Caco-2 (cell line): Measurements from ENCODE around the gene CAMSAP3. TPM values are rescaled to one million over a fixed set of nuclear protein-coding genes. Genes with fewer than 3 reads are reported as not detected.

Experiments used
- BruUV-seq: library from RNA; stranded (reverse); fragments of 400-500 nt; replicated peaks from 2 replicates; lab custom pipeline; 2021; lab: Mats Ljungman, UMichigan
- CTCF ChIA-PET: fragments of 300-600 bp; sonication (Branson Sonifier 250); formaldehyde crosslinking; loops from one replicate; lab custom pipeline; 2022; ENCODE audit warnings: antibody characterized with exemption; lab: Charles Lee
- POLR2A ChIA-PET: fragments of 300-600 bp; sonication (Branson Sonifier 250); formaldehyde crosslinking; loops from one replicate; lab custom pipeline; 2022; ENCODE audit warnings: antibody characterized with exemption; lab: Charles Lee
- DNase-seq, 2 experiments: peaks; one replicate each; pipeline versions ENCODE4 v3.0.0 to v3.0.0-alpha.2; 2020 to 2022
- H3K27me3 ChIP-seq: replicated peaks from 2 replicates; pipeline ENCODE4 v1.6.0; 2011; ENCODE audit warnings: low read length; ENCODE audit not compliant: control insufficient read depth, insufficient read depth
- H3K36me3 ChIP-seq: 2 replicates; pipeline ENCODE4 v1.5.1; 2011; ENCODE audit warnings: low read length; ENCODE audit not compliant: control insufficient read depth, insufficient read depth
- H3K4me1 ChIP-seq: fragments of 250-450 bp; sonication (Bioruptor Pico); 2 replicates; pipeline ENCODE4 v1.5.1; 2020; ENCODE audit warnings: mild to moderate bottlenecking
- H3K4me3 ChIP-seq: 2 replicates; pipeline ENCODE4 v1.5.1; 2011; ENCODE audit warnings: low read depth, mild to moderate bottlenecking, control low read depth, low read length
- H3K9me3 ChIP-seq: fragments of 250-450 bp; sonication (Bioruptor Pico); 2 replicates; pipeline ENCODE4 v1.5.1; 2020; ENCODE audit warnings: mild to moderate bottlenecking, moderate library complexity
- H3K27ac Mint-ChIP-seq: one replicate; pipeline ENCODE4 v1.8.0; 2022; ENCODE audit warnings: mixed read lengths; ENCODE audit not compliant: unreplicated experiment
- H3K27me3 Mint-ChIP-seq: one replicate; pipeline ENCODE4 v1.8.0; 2022; ENCODE audit warnings: mixed read lengths; ENCODE audit not compliant: insufficient read depth, unreplicated experiment
- H3K36me3 Mint-ChIP-seq: one replicate; pipeline ENCODE4 v1.8.0; 2022; ENCODE audit warnings: mild to moderate bottlenecking, mixed read lengths; ENCODE audit not compliant: insufficient read depth, unreplicated experiment
- H3K4me1 Mint-ChIP-seq: one replicate; pipeline ENCODE4 v1.8.0; 2022; ENCODE audit warnings: low read depth, mixed read lengths; ENCODE audit not compliant: unreplicated experiment
- H3K4me3 Mint-ChIP-seq: one replicate; pipeline ENCODE4 v1.8.0; 2022; ENCODE audit warnings: mild to moderate bottlenecking, moderate library complexity, mixed read lengths; ENCODE audit not compliant: unreplicated experiment
- H3K9me3 Mint-ChIP-seq: one replicate; pipeline ENCODE4 v1.8.0; 2022; ENCODE audit warnings: mixed read lengths; ENCODE audit not compliant: unreplicated experiment
- intact Hi-C: fragments of 100-400 bp; cut with micrococcal nuclease; formaldehyde crosslinking; loops from one replicate; pipeline ENCODE4 v1.10.0; 2022; ENCODE audit not compliant: unreplicated experiment
- total RNA-seq: library from RNA; stranded (reverse); gene quantifications from 2 replicates; pipeline ENCODE4 v1.2.3, GENCODE V29; 2022
- TF ChIP-seq, protein P1 (sequence below), 2 experiments: fragments of 200-600 bp in 1 of 2; IDR thresholded peaks; 1 replicate in 1 of 2; 2 replicates in 1 of 2; pipeline versions ENCODE4 v1.5.1 to v1.8.0; 2011 to 2022; ENCODE audit warnings: antibody characterized with exemption in 1 of 2, control low read depth in 1 of 2, inconsistent platforms in 1 of 2, low read depth in 1 of 2, low read length in 1 of 2, mild to moderate bottlenecking in 1 of 2, moderate library complexity in 1 of 2; ENCODE audit not compliant: insufficient read depth in 1 of 2, severe bottlenecking in 1 of 2, unreplicated experiment in 1 of 2

The CAMSAP3 gene
- total RNA-seq, 1 experiment from 2014 or later, result 60.5 TPM

DNA sequence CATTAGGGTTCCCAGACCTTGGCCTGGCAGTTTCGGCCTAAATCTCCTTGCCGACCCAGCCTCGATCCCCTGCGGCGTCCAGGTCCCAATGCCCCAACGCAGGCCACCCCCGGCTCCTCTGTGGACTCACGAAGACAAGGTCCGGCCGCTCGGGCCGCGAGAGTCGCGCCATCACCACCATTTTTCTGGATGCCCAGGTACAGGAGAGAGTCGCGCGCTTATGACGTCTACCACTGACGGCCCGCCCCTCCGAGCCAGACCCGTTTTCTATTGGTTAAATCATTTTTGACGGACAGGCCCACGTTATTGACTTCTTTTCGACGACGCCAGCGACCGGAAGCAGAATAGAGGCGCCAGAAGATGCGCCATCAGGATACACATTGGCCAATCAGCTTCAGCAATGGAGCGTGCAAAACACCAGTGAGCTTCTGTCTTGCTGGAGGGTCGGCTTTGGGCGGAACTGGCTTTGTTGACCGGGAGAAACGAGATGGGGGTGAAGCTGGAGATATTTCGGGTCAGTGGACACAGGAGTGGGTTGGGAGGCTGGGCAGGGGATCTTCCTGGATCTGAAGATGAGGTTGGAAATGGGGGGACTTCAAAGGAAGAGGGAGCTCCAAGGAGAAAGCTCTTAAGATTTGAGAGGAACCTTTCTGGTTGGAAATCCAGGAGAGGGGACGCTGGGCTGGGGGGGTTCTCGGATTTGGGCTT lies 33.8 kb downstream of the CAMSAP3 start, which contains the start of the genes PET100 and XAB2:
Gene PET100, plus strand, starts transcription at position 447 of the 708 bp plus-strand sequence. Its CDS starts 41 bp downstream, at position 488.
Gene XAB2, minus strand, starts transcription at position 199 of the 708 bp plus-strand sequence. Its CDS starts 18 bp downstream, at position 181.
- BruUV-seq, result no TSS peak
- Mint-ChIP-seq H3K4me1 (peaks cover 7% of the 10 kb centered on the region), H3K27me3 (no peaks in the 10 kb centered on the region), H3K36me3 (peaks cover 17% of the 10 kb centered on the region), H3K27ac (peak within 1 kb of the TSS; percentile 97), H3K4me3 (peak within 1 kb of the TSS; percentile 94), H3K9me3 (no peaks in the 10 kb centered on the region)
- ChIA-PET CTCF (interaction anchor here (0.6 to 1.9 kb wide), 5 partner anchors 8 to 239 kb away, joined by 3 to 12 read pairs (median 4); partner anchors contain the start of gene TRAPPC5), POLR2A (interaction anchor here (0.6 to 1.1 kb wide), 7 partner anchors 8 to 1725 kb away, joined by 3 to 8 read pairs (median 4); partner anchors contain the start of gene TIMM44)
- Histone ChIP-seq H3K4me3 (peak within 1 kb of the TSS; percentile 85), H3K4me1 (peaks cover 8% of the 10 kb centered on the region; the same call in 1 of the 2 replicates), H3K27me3 (no peaks in the 10 kb centered on the region), H3K36me3 (no peaks in the 10 kb centered on the region; the same call in 1 of the 2 replicates), H3K9me3 (no peaks in the 10 kb centered on the region)
- TF ChIP-seq, protein P1, sequence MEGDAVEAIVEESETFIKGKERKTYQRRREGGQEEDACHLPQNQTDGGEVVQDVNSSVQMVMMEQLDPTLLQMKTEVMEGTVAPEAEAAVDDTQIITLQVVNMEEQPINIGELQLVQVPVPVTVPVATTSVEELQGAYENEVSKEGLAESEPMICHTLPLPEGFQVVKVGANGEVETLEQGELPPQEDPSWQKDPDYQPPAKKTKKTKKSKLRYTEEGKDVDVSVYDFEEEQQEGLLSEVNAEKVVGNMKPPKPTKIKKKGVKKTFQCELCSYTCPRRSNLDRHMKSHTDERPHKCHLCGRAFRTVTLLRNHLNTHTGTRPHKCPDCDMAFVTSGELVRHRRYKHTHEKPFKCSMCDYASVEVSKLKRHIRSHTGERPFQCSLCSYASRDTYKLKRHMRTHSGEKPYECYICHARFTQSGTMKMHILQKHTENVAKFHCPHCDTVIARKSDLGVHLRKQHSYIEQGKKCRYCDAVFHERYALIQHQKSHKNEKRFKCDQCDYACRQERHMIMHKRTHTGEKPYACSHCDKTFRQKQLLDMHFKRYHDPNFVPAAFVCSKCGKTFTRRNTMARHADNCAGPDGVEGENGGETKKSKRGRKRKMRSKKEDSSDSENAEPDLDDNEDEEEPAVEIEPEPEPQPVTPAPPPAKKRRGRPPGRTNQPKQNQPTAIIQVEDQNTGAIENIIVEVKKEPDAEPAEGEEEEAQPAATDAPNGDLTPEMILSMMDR (IDR thresholded peaks at IDR 0.05; ENCODE audit: insufficient read depth in 1 of 2, low read depth in 1 of 2, low read length in 1 of 2, severe bottlenecking in 1 of 2, unreplicated experiment in 1 of 2), result no peak
- intact Hi-C loops, result loop anchor here (1.0 kb wide), 1 partner anchor 8 kb away; the partner anchor contains the start of gene STXBP2
- peak; percentile 94 to 97 for DNase-seq

DNA sequence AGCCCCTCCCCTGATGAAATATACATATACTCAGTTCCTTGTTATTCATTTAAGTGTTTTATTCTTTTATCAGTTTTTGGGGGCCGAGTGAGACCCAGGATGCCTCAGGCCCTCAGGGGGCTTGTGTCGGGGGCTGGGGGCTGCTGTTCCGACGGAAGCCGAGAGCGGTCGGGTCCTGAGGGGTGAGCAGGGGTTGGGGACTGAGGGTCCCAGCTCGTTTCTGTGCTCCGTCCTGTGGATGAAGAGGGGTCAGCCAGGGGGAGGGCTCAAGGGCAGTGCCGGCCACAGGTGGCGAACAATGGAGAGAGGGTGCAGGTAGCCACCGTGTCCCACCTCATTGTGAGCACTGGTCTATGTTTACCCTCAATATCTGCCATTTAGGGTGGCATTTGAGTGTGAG lies 35.9 kb downstream of the CAMSAP3 start:
- TF ChIP-seq, protein P1 (IDR thresholded peaks at IDR 0.05; ENCODE audit: insufficient read depth in 1 of 2, low read depth in 1 of 2, low read length in 1 of 2, severe bottlenecking in 1 of 2, unreplicated experiment in 1 of 2), result no peak
- DNase-seq, result no peak
- H3K4me3 ChIP-seq, result no peak overlapping the region
- H3K9me3 ChIP-seq, result no peaks in the 10 kb centered on the region
- intact Hi-C loops, result no loop called here
- no peak overlapping the region for H3K4me3 Mint-ChIP-seq
- peaks cover 15% of the 10 kb centered on the region for H3K36me3 Mint-ChIP-seq
- H3K4me1 Mint-ChIP-seq, result peaks cover 7% of the 10 kb centered on the region
- no peaks in the 10 kb centered on the region for H3K27me3 ChIP-seq
- H3K36me3 ChIP-seq, result no peaks in the 10 kb centered on the region
- no peaks in the 10 kb centered on the region for H3K9me3 Mint-ChIP-seq
- H3K27me3 Mint-ChIP-seq, result no peaks in the 10 kb centered on the region
- H3K27ac Mint-ChIP-seq, result no peak overlapping the region
- CTCF ChIA-PET, result no interaction called here
- POLR2A ChIA-PET, result no interaction called here
- BruUV-seq, result no TSS peak
- H3K4me1 ChIP-seq, result peaks cover 15% of the 10 kb centered on the region

DNA sequence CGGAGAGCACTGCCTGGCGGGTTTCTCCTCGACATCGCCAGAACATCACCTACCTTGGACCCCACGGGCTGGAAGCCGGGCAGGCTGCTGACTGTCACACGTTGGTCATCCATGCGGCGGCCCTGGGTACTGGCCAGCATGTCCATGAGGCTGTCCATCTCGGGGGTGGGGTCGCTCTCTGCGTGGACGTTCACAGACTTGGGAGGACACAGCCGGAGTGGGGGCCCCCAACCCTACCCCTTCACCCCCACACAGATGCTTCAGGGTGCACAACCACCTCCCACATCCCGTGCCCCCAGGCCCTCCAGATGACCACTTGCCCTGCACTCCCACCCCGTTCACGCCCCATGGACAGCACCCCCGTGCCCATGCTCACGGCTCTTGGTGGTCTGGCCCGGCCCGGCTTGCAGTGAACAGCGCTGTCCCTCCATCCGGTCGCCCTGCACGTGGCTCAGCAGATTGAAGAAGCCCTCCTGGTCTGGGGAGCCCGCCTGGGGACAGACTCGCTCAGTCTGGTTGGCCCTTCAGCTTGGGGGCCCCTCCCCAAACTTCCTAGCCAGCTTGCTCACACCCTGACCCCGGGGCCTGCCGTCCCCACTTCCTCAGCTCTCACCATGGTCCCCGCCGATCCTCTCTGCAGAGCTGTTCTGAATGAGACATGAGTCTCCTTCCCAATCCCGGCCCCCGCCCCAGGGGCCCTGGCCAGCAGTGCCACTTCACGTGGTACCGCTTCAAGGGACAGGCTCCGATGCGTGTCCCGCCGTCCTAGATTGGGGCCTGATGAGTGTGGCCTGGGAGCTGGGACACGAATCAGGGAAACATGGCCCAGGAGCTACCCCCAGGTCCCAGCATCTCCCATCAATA lies 36.9 kb downstream of the CAMSAP3 start:
- Mint-ChIP-seq H3K4me3 (no peak overlapping the region), H3K9me3 (no peaks in the 10 kb centered on the region), H3K4me1 (peaks cover 7% of the 10 kb centered on the region), H3K27me3 (no peaks in the 10 kb centered on the region), H3K36me3 (peaks cover 25% of the 10 kb centered on the region), H3K27ac (no peak overlapping the region)
- no peaks in the 10 kb centered on the region for H3K9me3 ChIP-seq
- H3K27me3 ChIP-seq, result no peaks in the 10 kb centered on the region
- H3K36me3 ChIP-seq, result no peaks in the 10 kb centered on the region
- ChIA-PET CTCF (no interaction called here), POLR2A (interaction anchor here (0.6 kb wide), 1 partner anchor 563 kb away, joined by 5 read pairs; the partner anchor contains the start of gene ZNF557)
- DNase-seq, result no peak
- no TSS peak for BruUV-seq
- H3K4me3 ChIP-seq, result no peak overlapping the region
- TF ChIP-seq, protein P1 (IDR thresholded peaks at IDR 0.05; ENCODE audit: insufficient read depth in 1 of 2, low read depth in 1 of 2, low read length in 1 of 2, severe bottlenecking in 1 of 2, unreplicated experiment in 1 of 2), result no peak
- peaks cover 16% of the 10 kb centered on the region for H3K4me1 ChIP-seq
- intact Hi-C loops, result no loop called here
